HG03571 (cell line): ENCODE data around the gene POU6F2.

Source experiments
- ATAC-seq: cut with Tn5 transposase; IDR thresholded peaks from one replicate; pipeline ENCODE4 v1.9.1; 2021; ENCODE audit not compliant: unreplicated experiment

Gene POU6F2

DNA sequence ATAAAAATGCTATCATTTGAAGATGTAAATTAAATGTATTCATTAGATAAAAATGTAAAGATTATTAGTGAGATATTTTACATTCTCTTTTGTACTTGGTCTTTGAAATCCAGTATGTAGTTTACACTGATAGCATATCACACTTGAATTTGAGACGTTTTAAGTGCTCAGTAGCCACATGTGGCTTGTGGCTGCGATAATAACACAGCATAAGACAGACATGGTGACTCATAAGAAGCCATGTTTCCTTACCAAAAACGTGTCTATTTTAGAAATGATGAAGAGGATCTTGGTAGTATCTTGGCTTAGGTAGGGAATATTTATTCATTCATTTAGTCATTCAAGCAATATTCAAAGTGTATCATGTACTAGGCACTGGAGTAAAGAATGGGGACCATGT is 149.3 kb downstream of the POU6F2 start:
- ATAC-seq: no peak

- ATAC-seq: no peak
These were observed 150.7 kb downstream of the POU6F2 start for GRCh38 chr7:39128287-39128843.

DNA sequence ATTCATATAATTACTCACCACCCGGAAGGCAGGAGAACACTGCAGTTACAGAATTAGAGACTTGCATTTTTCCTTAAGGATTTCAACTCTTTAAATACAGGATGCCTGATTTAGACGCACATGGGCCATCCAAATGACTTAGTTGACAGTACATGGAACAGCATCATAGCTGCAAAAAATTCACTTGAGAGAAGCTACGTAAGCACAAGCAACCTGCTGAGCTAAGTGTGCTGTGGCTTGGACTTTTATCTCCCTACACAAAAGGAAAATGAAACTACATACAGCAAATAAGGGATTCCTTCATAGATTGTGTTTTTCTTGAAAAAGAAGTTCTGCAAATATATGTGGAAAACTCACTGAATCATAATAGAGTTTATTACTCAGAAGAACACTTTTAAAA is 152.6 kb downstream of the POU6F2 start:
- no peak for ATAC-seq

DNA sequence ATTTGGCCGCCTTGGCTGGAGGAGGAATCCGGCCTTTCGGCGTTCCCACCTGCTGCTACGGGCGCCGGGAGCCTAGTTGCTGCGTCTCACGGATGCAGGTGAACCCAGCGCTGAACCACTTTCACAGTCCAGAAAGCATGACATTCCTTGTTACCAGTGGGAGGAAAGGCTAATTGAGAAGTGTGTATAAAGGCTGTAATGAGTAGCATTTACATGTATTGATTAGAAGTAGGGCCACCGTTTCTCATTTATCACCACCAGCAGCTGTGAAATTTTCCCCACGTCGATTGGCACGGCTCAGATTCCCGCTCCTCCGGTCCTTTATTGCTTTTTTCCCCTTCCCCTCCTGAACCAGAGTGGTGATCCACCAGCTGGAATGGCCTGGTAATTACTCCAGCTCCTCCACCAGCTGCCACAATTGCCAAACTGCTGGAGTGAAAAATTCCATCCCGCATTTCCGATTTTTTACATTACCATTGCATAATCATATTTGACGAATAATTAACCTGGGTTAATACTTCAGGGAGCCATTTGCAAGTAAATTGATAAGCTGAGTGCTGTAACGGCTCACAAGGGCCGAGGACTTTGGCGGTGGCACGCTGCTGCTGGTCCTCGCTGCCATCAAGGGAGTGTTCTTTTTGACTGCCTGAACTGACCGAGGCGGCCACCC is 153.3 kb downstream of the POU6F2 start:
- ATAC-seq: no peak

DNA sequence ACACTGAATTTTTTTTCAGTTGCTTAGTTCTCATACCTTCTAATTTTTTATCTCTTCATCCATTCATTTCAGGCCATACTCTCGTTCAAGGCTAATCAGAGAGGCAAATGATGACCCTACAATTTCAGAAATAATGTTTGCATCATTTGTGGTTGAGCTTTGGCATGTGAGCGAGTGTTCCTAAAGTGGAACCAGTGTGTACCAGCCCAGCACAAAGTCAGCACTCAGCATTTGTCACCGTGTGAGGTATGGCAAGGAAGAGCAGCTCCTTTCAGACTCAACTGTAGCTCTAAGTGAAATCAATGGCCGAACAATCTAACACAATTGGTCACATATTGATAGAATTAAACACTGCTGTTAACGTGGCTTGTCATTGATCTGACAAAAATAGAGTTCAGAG is 154.6 kb downstream of the POU6F2 start:
- no peak for ATAC-seq

- no peak for ATAC-seq
These were observed 155.4 kb downstream of the POU6F2 start for GRCh38 chr7:39133088-39133487.

DNA sequence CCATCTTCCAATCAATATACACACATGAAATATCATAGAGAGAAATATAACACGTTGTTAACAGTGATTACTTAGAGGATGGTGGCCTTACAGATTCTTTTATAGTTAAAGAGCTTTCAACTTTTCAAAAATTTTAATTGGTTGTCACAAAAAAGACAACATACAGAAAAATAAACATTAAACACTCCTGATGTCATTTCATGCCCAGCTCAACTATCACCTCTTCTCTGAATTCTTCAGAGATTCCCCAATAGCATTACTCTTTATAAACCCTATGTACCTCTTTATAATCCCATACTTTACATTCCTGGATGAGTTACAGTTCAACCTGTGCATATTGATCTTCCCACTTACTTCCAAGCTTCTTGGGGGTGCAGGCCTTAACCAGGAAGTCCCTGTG is 159.8 kb downstream of the POU6F2 start:
- ATAC-seq: no peak

- ATAC-seq: no peak
These were observed 165.0 kb downstream of the POU6F2 start for GRCh38 chr7:39142750-39143149.

GRCh38 chr7:39144420-39144819 is 166.7 kb downstream of the POU6F2 start:
- no peak for ATAC-seq

- no peak for ATAC-seq
These were observed 167.6 kb downstream of the POU6F2 start for GRCh38 chr7:39145283-39145682.

- ATAC-seq: no peak
These were observed 168.2 kb downstream of the POU6F2 start for GRCh38 chr7:39145935-39146334.

- ATAC-seq: no peak
These were observed 175.0 kb downstream of the POU6F2 start for GRCh38 chr7:39152701-39153100.

DNA sequence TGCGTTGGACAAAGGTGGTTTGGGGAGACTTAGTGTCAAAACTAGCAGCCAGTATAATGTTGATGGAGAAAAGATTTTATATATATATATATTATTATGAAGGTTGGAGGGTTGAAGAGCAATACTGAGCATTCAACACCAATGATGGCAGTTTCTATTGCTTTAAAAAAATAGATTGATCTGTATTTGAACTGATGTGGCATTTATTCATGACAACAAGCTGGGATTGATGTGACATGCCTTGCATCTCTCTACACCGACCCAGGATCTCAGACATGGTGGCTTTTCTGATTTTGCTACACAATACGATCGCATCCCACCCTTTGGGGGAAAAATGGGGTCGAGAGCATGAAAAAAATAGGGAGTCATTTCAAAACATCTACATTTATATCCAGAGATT is 175.4 kb downstream of the POU6F2 start:
- no peak for ATAC-seq

- no peak for ATAC-seq
These were observed 175.9 kb downstream of the POU6F2 start for GRCh38 chr7:39153647-39154046.

DNA sequence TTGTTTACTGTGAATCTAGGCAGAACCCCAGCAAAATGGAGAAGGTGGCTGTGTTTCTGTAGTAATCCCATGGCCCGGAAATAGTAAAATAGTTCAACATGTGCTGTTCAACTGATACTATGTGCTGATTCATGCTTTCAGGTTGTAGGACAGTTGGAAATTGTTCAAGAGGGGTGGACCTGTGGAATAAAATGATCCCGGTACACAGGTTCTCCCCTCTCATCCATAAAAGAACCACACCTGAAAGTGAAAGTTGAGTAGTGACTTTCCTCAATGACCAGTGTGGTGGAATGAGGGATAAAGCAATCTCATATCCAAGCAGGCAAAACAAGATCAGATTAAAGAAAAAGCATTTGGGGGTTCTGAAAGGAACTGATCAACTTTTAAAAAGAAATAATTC is 177.1 kb downstream of the POU6F2 start:
- no peak for ATAC-seq

GRCh38 chr7:39158367-39158766 is 180.7 kb downstream of the POU6F2 start:
- no peak for ATAC-seq

GRCh38 chr7:39161903-39162302 is 184.2 kb downstream of the POU6F2 start:
- ATAC-seq: no peak

- no peak for ATAC-seq
These were observed 187.2 kb downstream of the POU6F2 start for GRCh38 chr7:39164887-39165286.

GRCh38 chr7:39168403-39169098 is 190.8 kb downstream of the POU6F2 start:
- ATAC-seq: no peak

GRCh38 chr7:39172137-39172536 is 194.4 kb downstream of the POU6F2 start:
- ATAC-seq: no peak

DNA sequence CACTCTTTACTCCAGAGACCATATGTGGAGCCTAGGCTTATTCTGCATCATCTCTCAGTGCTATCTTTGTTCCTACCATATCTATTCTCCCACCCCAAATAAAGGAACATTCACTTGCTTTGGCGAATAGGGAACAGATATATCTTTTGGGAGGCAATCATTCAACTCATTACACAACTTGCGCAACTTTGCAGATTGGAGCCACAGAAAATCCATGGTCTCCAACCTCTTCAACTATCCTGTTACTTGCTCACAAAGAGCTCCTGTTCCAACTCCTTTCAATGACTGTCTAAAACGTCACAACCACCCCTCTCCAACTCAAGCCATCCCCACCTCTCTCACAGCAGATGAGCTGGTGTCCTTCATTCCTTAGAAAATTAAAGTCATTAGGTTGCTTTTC is 203.7 kb downstream of the POU6F2 start:
- no peak for ATAC-seq

DNA sequence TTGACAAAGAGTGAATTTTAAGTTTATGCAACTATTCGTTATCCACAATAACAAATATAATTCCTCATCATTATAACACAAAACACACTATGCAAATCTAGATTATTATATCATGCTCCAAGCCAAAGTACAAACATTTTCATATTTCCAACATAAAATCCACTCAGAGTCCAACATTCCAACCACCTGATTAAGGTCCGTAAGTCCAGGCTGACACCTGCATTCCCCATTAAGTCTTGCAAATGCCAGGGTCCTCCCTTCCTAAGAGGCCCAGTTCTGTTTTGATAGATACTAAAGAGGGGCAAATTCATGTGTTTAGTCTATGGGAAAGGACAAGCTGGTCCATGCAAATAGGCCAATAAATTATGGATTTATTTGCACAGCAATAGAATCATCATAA is 206.1 kb downstream of the POU6F2 start:
- ATAC-seq: no peak

- no peak for ATAC-seq
These were observed 206.7 kb downstream of the POU6F2 start for GRCh38 chr7:39184391-39184790.
